ENCODE data around the gene CD99. TPM values are rescaled to one million over a fixed set of nuclear protein-coding genes. Genes with fewer than 3 reads are reported as not detected.

The CD99 gene
- total and polyA plus RNA-seq, 2 of the 13 experiments (the other 11 are each of a cell fraction or from before 2014, with no cell fraction given) = 78.8 to 111 TPM

- Histone ChIP-seq H3K27me3 (ENCODE audit: control insufficient read depth in 1 of 2, insufficient read depth in 2 of 2, low read length in 2 of 2) (no peaks in the 10 kb centered on the region; a peak in 1 of 5 replicates), H3K9ac (ENCODE audit: insufficient read depth, low read depth, low read length) (no peak overlapping the region), H4K20me1 (ENCODE audit: insufficient read depth, low read length) (peaks cover 13% of the 10 kb centered on the region; the same call in 1 of the 2 replicates), H3K27ac (ENCODE audit: extremely low read length, insufficient read depth, low read length) (no peak overlapping the region), H3K79me2 (ENCODE audit: insufficient read depth, low read length) (peaks cover 94% of the 10 kb centered on the region), H2AFZ (ENCODE audit: low read length) (no peak overlapping the region), H3K4me3 (replicated peaks in 1 of 3; ENCODE audit: insufficient read depth in 1 of 3, low read depth in 2 of 3, low read length in 3 of 3) (no peak overlapping the region), H3K36me3 (replicated peaks in 1 of 2; ENCODE audit: control insufficient read depth in 1 of 2, insufficient read depth in 2 of 2, low read length in 2 of 2) (peaks cover 3 to 14% of the 10 kb centered on the region in 2 experiments; a peak in 2 of 5 replicates), H3K4me1 (ENCODE audit: insufficient read depth, low read length) (peaks cover 36% of the 10 kb centered on the region), H3K9me3 (ENCODE audit: low read length) (no peaks in the 10 kb centered on the region), H3K4me2 (ENCODE audit: low read depth, low read length) (no peak overlapping the region)
- ATAC-seq (no peak), DNase-seq (ENCODE audit: low spot score) (no peak), FAIRE-seq (no peak)
- 91% methylated on average over 8 of the region's 8 CpGs for WGBS (ENCODE audit: low lambda C conversion rate)
- in situ Hi-C loops (cut with HindIII; ENCODE audit: extremely low pct_ligation_motif_present, low pct_unique_long_range_greater_than_20kb) = no loop called here
- intact Hi-C loops (cut with micrococcal nuclease; ENCODE audit: unreplicated experiment) = no loop called here
- POLR2A ChIA-PET = no interaction called here
- CTCF ChIA-PET (ENCODE audit: low intra/inter-chr PET ratio, low total read pairs) = no interaction called here
- BruUV-seq (replicated peaks) = no TSS peak
- no peak for TF ChIP-seq HMG20A (CRISPR knock-in tag; IDR thresholded peaks at IDR 0.05; ENCODE audit: borderline replicate concordance)
These were observed 5.7 kb downstream of the CD99 start for GRCh38 chrX:2696698-2697215.

- H4K20me1 ChIP-seq (ENCODE audit: insufficient read depth, low read length) = peaks cover 13% of the 10 kb centered on the region; the same call in 1 of the 2 replicates
- in situ Hi-C loops (cut with HindIII; ENCODE audit: extremely low pct_ligation_motif_present, low pct_unique_long_range_greater_than_20kb) (no loop called here), intact Hi-C loops (cut with micrococcal nuclease; ENCODE audit: unreplicated experiment) (no loop called here)
- FAIRE-seq (no peak), DNase-seq (ENCODE audit: low spot score) (no peak), ATAC-seq (no peak)
- H3K36me3 ChIP-seq (replicated peaks in 1 of 2; ENCODE audit: control insufficient read depth in 1 of 2, insufficient read depth in 2 of 2, low read length in 2 of 2) = peaks cover 3 to 14% of the 10 kb centered on the region in 2 experiments; a peak in 2 of 5 replicates
- peaks cover 36% of the 10 kb centered on the region for H3K4me1 ChIP-seq (ENCODE audit: insufficient read depth, low read length)
- WGBS (ENCODE audit: low lambda C conversion rate) = 96% methylated on average over 7 of the region's 7 CpGs
- no peak overlapping the region for H2AFZ ChIP-seq (ENCODE audit: low read length)
- H3K9ac ChIP-seq (ENCODE audit: insufficient read depth, low read depth, low read length) = no peak overlapping the region
- POLR2A ChIA-PET = no interaction called here
- CTCF ChIA-PET (ENCODE audit: low intra/inter-chr PET ratio, low total read pairs) = no interaction called here
- TF ChIP-seq BORCS8-MEF2B (CRISPR knock-in tag; IDR thresholded peaks at IDR 0.05) = no peak
- TF ChIP-seq RORA (CRISPR knock-in tag; IDR thresholded peaks at IDR 0.05) = no peak
- TF ChIP-seq ZNF441 (CRISPR knock-in tag; IDR thresholded peaks at IDR 0.05; ENCODE audit: borderline replicate concordance) = no peak
- no peak for TF ChIP-seq ATF4 (CRISPR knock-in tag; IDR thresholded peaks at IDR 0.05)
- H3K79me2 ChIP-seq (ENCODE audit: insufficient read depth, low read length) = peaks cover 94% of the 10 kb centered on the region
- H3K4me2 ChIP-seq (ENCODE audit: low read depth, low read length) = no peak overlapping the region
- no peaks in the 10 kb centered on the region; a peak in 1 of 5 replicates for H3K27me3 ChIP-seq (ENCODE audit: control insufficient read depth in 1 of 2, insufficient read depth in 2 of 2, low read length in 2 of 2)
- H3K4me3 ChIP-seq (replicated peaks in 1 of 3; ENCODE audit: insufficient read depth in 1 of 3, low read depth in 2 of 3, low read length in 3 of 3) = no peak overlapping the region
- no TSS peak for BruUV-seq (replicated peaks)
- H3K9me3 ChIP-seq (ENCODE audit: low read length) = no peaks in the 10 kb centered on the region
- no peak overlapping the region for H3K27ac ChIP-seq (ENCODE audit: extremely low read length, insufficient read depth, low read length)
These were observed 6.2 kb downstream of the CD99 start for GRCh38 chrX:2697306-2697705.

Data from HepG2 (cell line).